H1 (cell line): ENCODE data around the gene RAI14. TPM values are rescaled to one million over a fixed set of nuclear protein-coding genes. Genes with fewer than 3 reads are reported as not detected.

Experiments
- CTCF ChIA-PET: fragments of 300-600 bp; sonication (Branson Sonifier 250); formaldehyde crosslinking; loops from one replicate; lab custom pipeline; 2021; ENCODE audit not compliant: partially characterized antibody; lab: Charles Lee
- POLR2A ChIA-PET: fragments of 300-600 bp; sonication (Branson Sonifier 250); formaldehyde crosslinking; loops from one replicate; lab custom pipeline; 2021; ENCODE audit warnings: inconsistent platforms; ENCODE audit not compliant: partially characterized antibody; lab: Charles Lee
- DNase-seq, 2 experiments: peaks; one replicate each; pipeline versions ENCODE4 v3.0.0 to v3.0.0-alpha.2; 2010 to 2022; ENCODE audit warnings: low spot score in 2 of 2, low read depth in 1 of 2, mixed read lengths in 1 of 2
- FAIRE-seq: peaks from 2 replicates; lab custom pipeline; 2011; peaks lifted over from hg19 to GRCh38; lab: Jason Lieb, UNC
- H2AFZ ChIP-seq: 2 replicates; pipeline ENCODE4 v1.8.1; 2012; ENCODE audit warnings: low read length, inconsistent platforms
- H2AK5ac ChIP-seq: 2 replicates; pipeline ENCODE4 v1.6.1; 2013; ENCODE audit warnings: low read depth, low read length
- H2BK120ac ChIP-seq: replicated peaks from 2 replicates; pipeline ENCODE3; 2013; ENCODE audit warnings: low read depth, low read length, inconsistent platforms
- H2BK12ac ChIP-seq: 2 replicates; pipeline ENCODE4 v1.6.1; 2013; ENCODE audit warnings: low read depth, low read length
- H2BK15ac ChIP-seq: 2 replicates; pipeline ENCODE4 v1.6.1; 2013; ENCODE audit warnings: low read length
- H2BK20ac ChIP-seq: 2 replicates; pipeline ENCODE4 v1.6.1; 2013; ENCODE audit warnings: low read length
- H2BK5ac ChIP-seq: 2 replicates; pipeline ENCODE4 v1.6.1; 2013; ENCODE audit warnings: low read depth, low read length
- H3K14ac ChIP-seq: 2 replicates; pipeline ENCODE4 v1.6.1; 2013; ENCODE audit warnings: inconsistent platforms; ENCODE audit not compliant: insufficient read length
- H3K18ac ChIP-seq: 2 replicates; pipeline ENCODE4 v1.6.1; 2013; ENCODE audit warnings: low read length; ENCODE audit errors: extremely low read depth
- H3K23ac ChIP-seq: 2 replicates; pipeline ENCODE4 v1.6.1; 2013; ENCODE audit warnings: inconsistent platforms; ENCODE audit not compliant: insufficient read length
- H3K23me2 ChIP-seq: 2 replicates; pipeline ENCODE4 v1.6.1; 2013; ENCODE audit warnings: low read depth, low read length
- H3K27ac ChIP-seq: 2 replicates; pipeline ENCODE4 v1.6.1; 2011; ENCODE audit warnings: low read depth, low read length, inconsistent platforms
- H3K27me3 ChIP-seq, 4 experiments: replicated peaks in 1 of 4; 1 replicate in 1 of 4; 2 replicates in 3 of 4; pipeline versions ENCODE4 v1.6.1 to v1.8.1; 2011 to 2013; ENCODE audit warnings: low read length in 3 of 4, mild to moderate bottlenecking in 3 of 4, inconsistent platforms in 2 of 4, mixed read lengths in 2 of 4, moderate library complexity in 1 of 4; ENCODE audit not compliant: control insufficient read depth in 3 of 4, insufficient read depth in 3 of 4; ENCODE audit errors: extremely low read depth in 1 of 4
- H3K36me3 ChIP-seq, 4 experiments: 2 replicates each; pipeline versions ENCODE4 v1.6.1 to v1.8.1; 2011 to 2013; ENCODE audit warnings: mild to moderate bottlenecking in 4 of 4, low read length in 3 of 4, moderate library complexity in 2 of 4, control low read depth in 1 of 4, inconsistent platforms in 1 of 4; ENCODE audit not compliant: insufficient read depth in 4 of 4, control insufficient read depth in 2 of 4
- H3K4ac ChIP-seq: replicated peaks from 2 replicates; pipeline ENCODE3; 2013; ENCODE audit warnings: low read length, low read depth, mixed read lengths, inconsistent platforms; ENCODE audit not compliant: insufficient read length
- H3K4me1 ChIP-seq, 4 experiments: replicated peaks in 1 of 4; 1 replicate in 1 of 4; 2 replicates in 3 of 4; pipeline versions ENCODE4 v1.6.1 to v1.8.1; 2011 to 2013; ENCODE audit warnings: low read length in 3 of 4, inconsistent platforms in 2 of 4, mixed read lengths in 1 of 4; ENCODE audit not compliant: insufficient read depth in 4 of 4, control insufficient read depth in 3 of 4
- H3K4me2 ChIP-seq, 2 experiments: 2 replicates each; pipeline versions ENCODE4 v1.6.1 to v1.8.1; 2011 to 2013; ENCODE audit warnings: low read depth in 2 of 2, low read length in 2 of 2, control low read depth in 1 of 2, inconsistent platforms in 1 of 2, mild to moderate bottlenecking in 1 of 2; ENCODE audit not compliant: insufficient read depth in 1 of 2
- H3K4me3 ChIP-seq, 4 experiments: fragments of 200-600, 300-600 bp in 1 of 4; sonication (generic), shearing (Covaris generic), sonication (Bioruptor Twin) in 1 of 4; 2 replicates each; pipeline versions ENCODE4 v1.5.1 to v1.8.1; 2011 to 2016; ENCODE audit warnings: low read length in 4 of 4, low read depth in 3 of 4, control low read depth in 2 of 4, inconsistent platforms in 2 of 4, mild to moderate bottlenecking in 2 of 4, mixed read lengths in 1 of 4, moderate library complexity in 1 of 4; ENCODE audit not compliant: insufficient read depth in 2 of 4; ENCODE audit errors: extremely low read depth in 1 of 4
- H3K56ac ChIP-seq: replicated peaks from 2 replicates; pipeline ENCODE3; 2013; ENCODE audit warnings: low read depth, mild to moderate bottlenecking, mixed read lengths, low read length, inconsistent platforms; ENCODE audit not compliant: insufficient read length
- H3K79me1 ChIP-seq: 2 replicates; pipeline ENCODE4 v1.6.1; 2013; ENCODE audit warnings: low read depth, low read length, control low read depth
- H3K79me2 ChIP-seq, 2 experiments: 2 replicates each; pipeline versions ENCODE4 v1.6.1 to v1.8.1; 2012 to 2013; ENCODE audit warnings: low read length in 2 of 2, mild to moderate bottlenecking in 2 of 2, inconsistent platforms in 1 of 2; ENCODE audit not compliant: insufficient read depth in 2 of 2, control insufficient read depth in 1 of 2
- H3K9ac ChIP-seq, 4 experiments: replicated peaks in 1 of 4; 1 replicate in 1 of 4; 2 replicates in 3 of 4; pipeline versions ENCODE4 v1.6.1 to v1.8.1; 2011 to 2013; ENCODE audit warnings: low read depth in 3 of 4, low read length in 3 of 4, control low read depth in 2 of 4, mild to moderate bottlenecking in 2 of 4, moderate library complexity in 2 of 4, inconsistent platforms in 1 of 4; ENCODE audit errors: extremely low read depth in 1 of 4
- H3K9me3 ChIP-seq, 2 experiments: 2 replicates each; pipeline versions ENCODE4 v1.6.1 to v1.8.1; 2012 to 2013; ENCODE audit warnings: mild to moderate bottlenecking in 2 of 2, moderate library complexity in 2 of 2, control low read depth in 1 of 2, inconsistent platforms in 1 of 2, low read depth in 1 of 2, low read length in 1 of 2, mixed read lengths in 1 of 2; ENCODE audit not compliant: insufficient read depth in 2 of 2
- H4K20me1 ChIP-seq, 2 experiments: replicated peaks in 1 of 2; 2 replicates each; pipeline versions ENCODE3 to v1.8.1; 2011 to 2013; ENCODE audit warnings: inconsistent platforms in 2 of 2, low read length in 2 of 2, mild to moderate bottlenecking in 1 of 2; ENCODE audit not compliant: insufficient read depth in 2 of 2, control insufficient read depth in 1 of 2
- H4K5ac ChIP-seq: 2 replicates; pipeline ENCODE4 v1.6.1; 2013; ENCODE audit warnings: low read length, low read depth, mixed read lengths, inconsistent platforms; ENCODE audit not compliant: insufficient read length
- H4K8ac ChIP-seq: 2 replicates; pipeline ENCODE4 v1.8.0; 2013; ENCODE audit warnings: mild to moderate bottlenecking, moderate library complexity, low read length, inconsistent platforms; ENCODE audit not compliant: insufficient read depth; ENCODE audit errors: extremely low read depth
- H4K91ac ChIP-seq: replicated peaks from 2 replicates; pipeline ENCODE3; 2013; ENCODE audit warnings: low read length, mixed read lengths, inconsistent platforms; ENCODE audit not compliant: insufficient read length
- BACH1 ChIP-seq: IDR thresholded peaks from 2 replicates; pipeline ENCODE4 v1.6.1; 2012; ENCODE audit warnings: low read length, improper control_type of control experiment
- CHD2 ChIP-seq: IDR thresholded peaks from 2 replicates; pipeline ENCODE4 v1.6.1; 2012; ENCODE audit warnings: low read length, improper control_type of control experiment
- HDAC6 ChIP-seq: IDR thresholded peaks from one replicate; pipeline ENCODE4 v1.7.1; 2012; ENCODE audit warnings: low read depth, mild to moderate bottlenecking, inconsistent platforms, low read length, moderate library complexity
- KDM5A ChIP-seq: fragments of 200-600 bp; IDR thresholded peaks from 2 replicates; pipeline ENCODE4 v1.7.1; 2012; ENCODE audit warnings: mild to moderate bottlenecking, low read length, inconsistent platforms, mixed read lengths
- RNF2 ChIP-seq: fragments of 200-900, 300-1000 bp; sonication (generic); IDR thresholded peaks from 2 replicates; pipeline ENCODE4 v1.7.1; 2016; ENCODE audit warnings: borderline replicate concordance, low read depth, mild to moderate bottlenecking, antibody characterized with exemption, low read length; ENCODE audit not compliant: poor library complexity, severe bottlenecking; ENCODE audit errors: missing control alignments
- SAP30 ChIP-seq: fragments of 300-600 bp; sonication (generic); IDR thresholded peaks from 2 replicates; pipeline ENCODE4 v1.7.1; 2012; ENCODE audit warnings: low read length, moderate library complexity, mild to moderate bottlenecking, inconsistent platforms; ENCODE audit not compliant: insufficient read depth, insufficient replicate concordance
- TAF7 ChIP-seq: optimal IDR thresholded peaks from 2 replicates; pipeline ENCODE3; 2011; ENCODE audit warnings: low read depth, mild to moderate bottlenecking, inconsistent platforms, low read length, moderate library complexity, borderline replicate concordance
- TCF12 ChIP-seq: IDR thresholded peaks from 2 replicates; pipeline ENCODE4 v1.6.1; 2011; ENCODE audit warnings: low read depth, mild to moderate bottlenecking, low read length
- TEAD4 ChIP-seq: IDR thresholded peaks from 2 replicates; pipeline ENCODE4 v1.6.1; 2012; ENCODE audit warnings: low read depth, low read length, inconsistent platforms, mixed read lengths
- ZNF274 ChIP-seq: IDR thresholded peaks from 2 replicates; pipeline ENCODE4 v1.7.0; 2012; ENCODE audit warnings: low read length, borderline replicate concordance; ENCODE audit errors: extremely low read depth
- WGBS, 2 experiments: shearing (Covaris generic) in 1 of 2; methylation state at CpG; one replicate each; pipeline versions ENCODE4 v1.1.6 to v1.1.7; 2013 to 2015; ENCODE audit warnings: low lambda C conversion rate in 2 of 2, mixed read lengths in 2 of 2, inconsistent platforms in 1 of 2, low coverage in 1 of 2, missing lambda C conversion rate in 1 of 2; ENCODE audit not compliant: insufficient replicate concordance in 2 of 2, insufficient coverage in 1 of 2, insufficient read length in 1 of 2; ENCODE audit errors: extremely low coverage in 1 of 2, missing lambda C conversion rate in 1 of 2; 5-methylcytosine and 5-hydroxymethylcytosine counted together
- polyA plus RNA-seq, 7 experiments: library from polyadenylated mRNA; depleted of rRNA in 3 of 7; stranded (reverse) in 5 of 7; unstranded in 2 of 7; fragments of >200 nt in 5 of 7; fragments of 200-250 nt in 2 of 7; gene quantifications; 1 replicate in 5 of 7; 2 replicates in 1 of 7; 4 replicates in 1 of 7; pipeline versions ENCODE4 v1.2.1 to v1.2.3, GENCODE V29; 2011 to 2013; ENCODE audit warnings: missing spikeins in 2 of 7, mixed read lengths in 2 of 7
- total RNA-seq: library from RNA; stranded (reverse); fragmentation: NEBNext Ultra II Directional; extraction: Animal tissue kit (Norgen Biotek cat#: 25700); gene quantifications from 2 replicates; pipeline ENCODE4 v1.2.1, GENCODE V29; 2021

RAI14 gene
- total and polyA plus RNA-seq, 2 of the 8 experiments (the other 6 are each of a cell fraction or from before 2014, with no cell fraction given): 48.4 to 210 TPM

DNA sequence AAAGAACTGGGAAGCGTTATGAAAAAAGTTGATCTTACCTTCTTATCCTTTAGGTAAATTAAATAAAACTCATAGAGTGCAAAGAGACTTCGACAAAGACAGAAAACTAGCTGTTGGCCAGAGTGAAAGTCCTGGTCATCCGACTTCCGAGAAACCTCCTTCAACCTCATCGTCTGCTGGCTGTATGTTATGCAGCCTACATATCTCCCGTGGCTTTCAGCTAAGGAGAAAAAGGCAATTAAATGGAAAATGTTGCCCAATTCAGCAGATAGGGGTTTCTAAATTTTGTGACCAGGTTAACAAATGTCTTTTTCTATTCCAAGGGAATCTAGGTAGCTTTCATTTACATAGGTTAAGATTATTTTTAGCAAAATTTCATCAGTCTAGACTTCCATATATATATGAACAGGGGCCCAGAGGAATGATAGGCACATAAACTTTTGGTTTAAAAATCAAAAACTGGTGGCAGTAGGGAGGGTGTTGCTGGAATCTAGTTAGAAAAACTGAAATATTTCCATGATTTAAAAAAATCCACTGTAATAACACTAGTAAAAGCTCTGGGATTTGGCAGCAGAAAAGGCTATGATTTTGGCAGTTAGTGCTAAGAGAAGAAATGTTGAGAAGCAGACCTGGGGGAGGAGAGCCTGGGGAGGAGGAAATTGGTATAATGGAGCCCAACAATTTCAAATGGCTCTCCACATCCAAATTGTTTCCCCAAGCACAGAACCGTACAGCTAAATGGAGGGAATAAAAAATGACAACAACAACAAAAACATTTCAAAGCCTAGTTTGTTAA is 32.1 kb downstream of the RAI14 start:
- Histone ChIP-seq H2BK120ac (no peak overlapping the region), H3K4me2 (no peak overlapping the region), H3K36me3 (peaks cover 2 to 28% (median 16%) of the 10 kb centered on the region in 4 experiments; a peak in 7 of 8 replicates), H4K91ac (no peak overlapping the region), H3K9ac (no peak overlapping the region), H3K27me3 (no peaks in the 10 kb centered on the region), H4K20me1 (peaks cover 12 to 16% of the 10 kb centered on the region in 2 experiments), H3K18ac (no peak overlapping the region), H2BK5ac (no peak overlapping the region), H3K23me2 (no peaks in the 10 kb centered on the region; the same call in none of the 2 replicates), H2AK5ac (no peak overlapping the region), H3K4ac (no peak overlapping the region), H3K9me3 (no peaks in the 10 kb centered on the region), H4K8ac (no peak overlapping the region), H3K79me1 (no peaks in the 10 kb centered on the region; the same call in 1 of the 2 replicates), H3K56ac (no peak overlapping the region), H3K4me3 (no peak overlapping the region), H3K79me2 (peaks cover 13 to 97% of the 10 kb centered on the region in 2 experiments), H2AFZ (no peak overlapping the region), H3K27ac (no peak overlapping the region), H2BK20ac (no peak overlapping the region), H2BK15ac (no peak overlapping the region), H4K5ac (no peak overlapping the region), H3K23ac (no peak overlapping the region), H2BK12ac (no peak overlapping the region), H3K4me1 (peaks cover 4 to 27% (median 16%) of the 10 kb centered on the region in 4 experiments; a peak in 6 of 7 replicates), H3K14ac (no peak overlapping the region)
- CTCF ChIA-PET: interaction anchor here (0.8 to 3.8 kb wide), 10 partner anchors 9 to 222 kb away, joined by 3 to 9 read pairs (median 3); no protein-coding TSS in a partner anchor
- 94% methylated on average over 7 of the region's 7 CpGs; no CpG with 5 or more reads in 1 of the 2 experiments for WGBS, 2 experiments
- DNase-seq: no peak
- POLR2A ChIA-PET: interaction anchor here (0.9 to 1.5 kb wide), 4 partner anchors 9 to 214 kb away, joined by 3 to 4 read pairs (median 4); no protein-coding TSS in a partner anchor
- FAIRE-seq: no peak
- TF ChIP-seq SAP30 (no peak), TEAD4 (no peak), CHD2 (no peak), RNF2 (no peak), HDAC6 (no peak), TAF7 (no peak), KDM5A (no peak), TCF12 (no peak), BACH1 (no peak), ZNF274 (no peak)
